Osteocyte (in vitro differentiated cells): ENCODE measurements around the gene HOXB2. TPM values are rescaled to one million over a fixed set of nuclear protein-coding genes. Genes with fewer than 3 reads are reported as not detected.

Source experiments
- DNase-seq: peaks from one replicate; pipeline ENCODE4 v3.0.0; 2021; ENCODE audit warnings: mixed read lengths; ENCODE audit not compliant: unreplicated experiment; ENCODE audit errors: extremely low spot score
- H3K27ac Mint-ChIP-seq: one replicate; pipeline ENCODE4 v1.8.0; 2021; ENCODE audit warnings: mild to moderate bottlenecking, mixed read lengths; ENCODE audit not compliant: unreplicated experiment
- H3K27me3 Mint-ChIP-seq: one replicate; pipeline ENCODE4 v1.8.0; 2021; ENCODE audit warnings: mixed read lengths; ENCODE audit not compliant: unreplicated experiment
- H3K36me3 Mint-ChIP-seq: one replicate; pipeline ENCODE4 v1.8.0; 2021; ENCODE audit warnings: mixed read lengths; ENCODE audit not compliant: unreplicated experiment
- H3K4me1 Mint-ChIP-seq: one replicate; pipeline ENCODE4 v1.8.0; 2021; ENCODE audit warnings: mixed read lengths; ENCODE audit not compliant: unreplicated experiment
- H3K4me3 Mint-ChIP-seq: one replicate; pipeline ENCODE4 v1.8.0; 2021; ENCODE audit warnings: mild to moderate bottlenecking, moderate library complexity, mixed read lengths; ENCODE audit not compliant: unreplicated experiment
- H3K9me3 Mint-ChIP-seq: one replicate; pipeline ENCODE4 v1.8.0; 2021; ENCODE audit warnings: mixed read lengths; ENCODE audit not compliant: unreplicated experiment
- CTCF ChIP-seq: fragments of 200-600 bp; sonication (generic); IDR thresholded peaks from 2 replicates; pipeline ENCODE4 v1.5.0; 2021; ENCODE audit warnings: antibody characterized with exemption, mild to moderate bottlenecking, moderate library complexity
- total RNA-seq: library from RNA; stranded (reverse); gene quantifications from 2 replicates; pipeline ENCODE4 v1.2.1, GENCODE V29; 2021

Gene HOXB2
- total RNA-seq, 1 donor from 2014 or later = not detected

DNA sequence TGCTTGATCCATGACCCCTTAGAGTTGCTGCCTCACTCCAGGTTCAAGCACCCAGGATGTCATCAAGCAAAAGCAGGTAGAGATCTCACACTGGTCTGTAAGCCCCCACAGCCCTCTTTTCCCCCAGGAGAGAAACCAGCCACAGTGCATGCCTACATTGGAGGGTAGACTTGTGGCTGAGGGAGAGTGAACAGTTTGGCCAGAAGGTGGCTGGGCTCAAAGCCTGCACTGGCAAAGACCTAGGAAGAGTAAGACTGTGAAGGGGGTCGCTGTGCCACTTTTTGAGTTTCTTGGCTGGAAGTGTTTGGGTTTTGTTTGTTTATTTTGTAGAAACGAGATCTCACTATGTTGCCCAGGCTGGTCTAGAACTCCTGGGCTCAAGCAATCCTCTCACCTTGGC lies 42.6 kb downstream of the HOXB2 start:
- Mint-ChIP-seq H3K36me3 (no peaks in the 10 kb centered on the region), H3K4me1 (no peaks in the 10 kb centered on the region), H3K27ac (no peak overlapping the region), H3K9me3 (no peaks in the 10 kb centered on the region), H3K27me3 (peaks cover 55% of the 10 kb centered on the region), H3K4me3 (no peak overlapping the region)
- no peak for DNase-seq
- no peak for TF ChIP-seq CTCF

- H3K9me3 Mint-ChIP-seq = no peaks in the 10 kb centered on the region
- DNase-seq = no peak
- peaks cover 47% of the 10 kb centered on the region for H3K27me3 Mint-ChIP-seq
Observed at GRCh38 chr17:48500435-48501426, 44.2 kb downstream of the HOXB2 start.

GRCh38 chr17:48499735-48500434 lies 45.0 kb downstream of the HOXB2 start:
- no peak for DNase-seq
- H3K27me3 Mint-ChIP-seq = peaks cover 45% of the 10 kb centered on the region
- no peaks in the 10 kb centered on the region for H3K4me1 Mint-ChIP-seq
- H3K27ac Mint-ChIP-seq = no peak overlapping the region
- no peak overlapping the region for H3K4me3 Mint-ChIP-seq
- H3K36me3 Mint-ChIP-seq = no peaks in the 10 kb centered on the region
- no peak for TF ChIP-seq CTCF
- no peaks in the 10 kb centered on the region for H3K9me3 Mint-ChIP-seq

More at GRCh38 chr17:48500435-48501426, 44.2 kb downstream of the HOXB2 start:
- TF ChIP-seq CTCF = no peak
- H3K27ac Mint-ChIP-seq = no peak overlapping the region
- H3K36me3 Mint-ChIP-seq = no peaks in the 10 kb centered on the region
- H3K4me1 Mint-ChIP-seq = no peaks in the 10 kb centered on the region
- no peak overlapping the region for H3K4me3 Mint-ChIP-seq

GRCh38 chr17:48499248-48499647 lies 45.7 kb downstream of the HOXB2 start:
- H3K27me3 Mint-ChIP-seq = peaks cover 42% of the 10 kb centered on the region
- H3K9me3 Mint-ChIP-seq = no peaks in the 10 kb centered on the region
- no peaks in the 10 kb centered on the region for H3K36me3 Mint-ChIP-seq
- no peak overlapping the region for H3K4me3 Mint-ChIP-seq
- no peaks in the 10 kb centered on the region for H3K4me1 Mint-ChIP-seq
- DNase-seq = no peak
- no peak overlapping the region for H3K27ac Mint-ChIP-seq
- TF ChIP-seq CTCF = no peak
